ENCODE data around the gene TBL1X.

The TBL1X gene

DNA sequence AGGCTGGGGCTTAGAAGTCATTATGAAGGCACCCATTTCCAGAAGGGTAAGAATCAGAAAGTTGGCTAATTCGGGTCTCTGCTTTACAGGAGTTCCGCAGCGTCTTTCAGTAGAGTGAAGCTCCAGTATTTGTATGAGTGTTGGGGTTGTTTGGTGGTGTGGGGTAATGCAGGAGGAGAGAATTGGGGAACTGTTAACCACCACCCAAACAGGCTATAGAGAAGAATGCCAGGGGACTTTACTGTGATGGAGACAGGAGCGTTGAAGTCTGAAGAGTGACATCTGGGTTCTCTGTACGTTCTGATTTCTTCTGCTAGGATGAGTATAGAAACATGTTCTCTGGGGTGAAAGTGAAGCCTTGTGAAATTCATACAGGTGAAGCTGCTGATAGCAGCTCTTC is 96.3 kb downstream of the TBL1X start:
- no peak for DNase-seq (ENCODE audit: low read depth)
- TF ChIP-seq CTCF (IDR thresholded peaks at IDR 0.05; ENCODE audit: low read depth, low read length), result no peak
- no peak for TF ChIP-seq POLR2A (IDR thresholded peaks at IDR 0.05; ENCODE audit: extremely low read depth, insufficient read length)
- TF ChIP-seq, protein P1, sequence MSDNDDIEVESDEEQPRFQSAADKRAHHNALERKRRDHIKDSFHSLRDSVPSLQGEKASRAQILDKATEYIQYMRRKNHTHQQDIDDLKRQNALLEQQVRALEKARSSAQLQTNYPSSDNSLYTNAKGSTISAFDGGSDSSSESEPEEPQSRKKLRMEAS (IDR thresholded peaks at IDR 0.05; ENCODE audit: low read depth, low read length), result no peak
- H3K4me3 ChIP-seq (ENCODE audit: low read depth, low read length), result no peak overlapping the region

DNA sequence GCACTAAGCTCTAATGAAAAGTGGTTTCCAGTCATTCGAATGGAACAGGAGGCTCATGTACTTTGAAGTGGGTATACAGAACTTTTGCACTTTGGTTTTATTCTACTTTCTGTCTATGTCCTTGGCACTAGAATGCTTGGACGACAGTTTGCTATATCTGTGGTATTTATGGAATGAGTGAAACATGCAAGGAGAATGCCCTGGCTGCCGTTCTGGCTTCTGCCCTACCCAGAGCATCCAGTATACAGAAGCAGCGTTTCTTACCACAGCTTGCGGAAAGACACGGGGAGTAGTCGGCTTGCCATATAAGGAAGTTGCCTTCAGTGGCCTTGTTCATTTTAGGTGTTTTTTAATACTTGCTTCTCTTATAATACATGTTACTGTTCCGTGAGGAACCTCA is 98.0 kb downstream of the TBL1X start:
- TF ChIP-seq MYC (IDR thresholded peaks at IDR 0.05; ENCODE audit: low read depth, low read length) (no peak), POLR2A (IDR thresholded peaks at IDR 0.05; ENCODE audit: extremely low read depth, insufficient read length) (no peak), CTCF (IDR thresholded peaks at IDR 0.05; ENCODE audit: low read depth, low read length) (no peak)
- TF ChIP-seq, protein P1 (IDR thresholded peaks at IDR 0.05; ENCODE audit: low read depth, low read length), result no peak
- DNase-seq (ENCODE audit: low read depth), result no peak

DNA sequence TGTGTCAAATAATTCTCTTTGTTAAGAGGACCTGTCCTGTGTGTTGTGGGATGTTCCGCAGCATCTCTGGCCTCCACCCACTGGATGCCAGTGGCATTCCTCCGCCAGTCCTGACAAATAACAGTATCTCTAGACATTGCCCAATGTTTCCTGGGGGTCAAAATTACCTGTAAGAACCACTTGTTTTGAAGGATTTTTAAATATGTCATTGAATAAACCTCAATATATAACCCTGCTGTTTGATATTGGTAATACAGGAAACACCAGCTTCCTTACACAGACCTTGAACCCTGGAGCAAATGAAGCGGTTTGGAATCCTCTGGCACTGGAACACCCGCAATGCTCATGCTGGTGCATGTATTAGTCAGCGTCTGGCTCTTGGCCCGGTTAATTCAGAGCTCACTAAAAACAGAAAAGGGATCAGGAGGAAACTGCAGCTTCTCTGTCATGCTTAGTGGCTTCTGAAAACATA is 101.3 kb downstream of the TBL1X start:
- DNase-seq (ENCODE audit: low read depth), result no peak
- no peak overlapping the region for H3K4me3 ChIP-seq (ENCODE audit: low read depth, low read length)
- TF ChIP-seq POLR2A (IDR thresholded peaks at IDR 0.05; ENCODE audit: extremely low read depth, insufficient read length) (no peak), CTCF (IDR thresholded peaks at IDR 0.05; ENCODE audit: low read depth, low read length) (no peak), MYC (IDR thresholded peaks at IDR 0.05; ENCODE audit: low read depth, low read length) (no peak)
- TF ChIP-seq, protein P1 (IDR thresholded peaks at IDR 0.05; ENCODE audit: low read depth, low read length), result no peak

More for the DNA sequence above, 98.0 kb downstream of the TBL1X start:
- H3K4me3 ChIP-seq (ENCODE audit: low read depth, low read length), result no peak overlapping the region

GRCh38 chrX:9569876-9570301 is 105.0 kb downstream of the TBL1X start:
- DNase-seq (ENCODE audit: low read depth), result no peak
- H3K4me3 ChIP-seq (ENCODE audit: low read depth, low read length), result no peak overlapping the region
- TF ChIP-seq POLR2A (IDR thresholded peaks at IDR 0.05; ENCODE audit: extremely low read depth, insufficient read length), result no peak
- no peak for TF ChIP-seq MYC (IDR thresholded peaks at IDR 0.05; ENCODE audit: low read depth, low read length)
- no peak for TF ChIP-seq CTCF (IDR thresholded peaks at IDR 0.05; ENCODE audit: low read depth, low read length)
- TF ChIP-seq, protein P1 (IDR thresholded peaks at IDR 0.05; ENCODE audit: low read depth, low read length), result no peak

DNA sequence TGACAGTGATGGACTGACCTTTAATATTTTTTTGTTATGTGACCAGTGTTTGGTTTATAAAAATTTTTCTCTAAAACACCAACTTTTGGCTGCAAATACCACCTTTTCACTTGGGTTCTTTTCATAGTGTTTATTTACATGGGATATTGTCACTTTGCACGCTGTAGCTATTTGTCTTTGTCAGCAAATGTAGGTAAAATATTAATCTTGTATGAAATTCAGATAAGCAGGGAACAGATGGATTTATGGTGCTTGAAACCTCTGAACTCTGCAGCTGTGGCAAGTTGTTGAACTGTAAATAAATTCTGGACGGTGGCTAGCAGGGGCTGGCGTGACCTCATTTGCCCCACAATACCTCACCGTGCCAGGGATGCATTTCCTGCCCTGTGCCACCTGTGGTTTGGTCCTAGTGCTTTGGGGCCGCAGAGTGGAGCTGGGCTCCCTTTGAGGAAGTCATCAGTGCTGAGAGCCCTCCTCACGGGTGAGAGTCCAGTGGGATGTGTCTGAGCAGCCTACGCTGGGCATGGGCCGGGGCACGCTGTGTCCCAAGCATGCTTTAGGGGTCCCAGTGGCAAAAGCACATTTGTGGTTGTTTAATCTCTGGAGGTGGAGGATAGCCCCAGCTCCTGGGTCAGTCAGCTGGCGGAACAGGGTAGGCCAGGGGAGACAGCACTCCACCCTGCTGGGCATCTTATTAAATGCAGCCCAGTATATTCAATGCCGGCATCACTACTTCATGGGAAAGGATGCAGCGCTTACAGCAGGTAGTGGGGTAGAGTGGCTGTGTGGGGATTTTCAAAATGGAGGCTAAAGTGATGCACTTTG is 108.6 kb downstream of the TBL1X start:
- H3K4me3 ChIP-seq (ENCODE audit: low read depth, low read length), result no peak overlapping the region
- DNase-seq (ENCODE audit: low read depth), result no peak

GRCh38 chrX:9576059-9576458 is 111.2 kb downstream of the TBL1X start:
- TF ChIP-seq MYC (IDR thresholded peaks at IDR 0.05; ENCODE audit: low read depth, low read length) (no peak), POLR2A (IDR thresholded peaks at IDR 0.05; ENCODE audit: extremely low read depth, insufficient read length) (no peak), CTCF (IDR thresholded peaks at IDR 0.05; ENCODE audit: low read depth, low read length) (no peak)
- TF ChIP-seq, protein P1 (IDR thresholded peaks at IDR 0.05; ENCODE audit: low read depth, low read length), result no peak
- H3K4me3 ChIP-seq (ENCODE audit: low read depth, low read length), result no peak overlapping the region
- no peak for DNase-seq (ENCODE audit: low read depth)

More for the DNA sequence above, 108.6 kb downstream of the TBL1X start:
- TF ChIP-seq POLR2A (IDR thresholded peaks at IDR 0.05; ENCODE audit: extremely low read depth, insufficient read length), result no peak

Data from NB4 (cell line).